Neural progenitor cell (in vitro differentiated cells): ENCODE data around the gene NFASC. TPM values are rescaled to one million over a fixed set of nuclear protein-coding genes. Genes with fewer than 3 reads are reported as not detected.

Experiments used
- DNase-seq: peaks from one replicate; pipeline ENCODE4 v3.0.0-alpha.2; 2016; ENCODE audit warnings: low spot score
- H2AFZ ChIP-seq: fragments of 200-600 bp; sonication (generic); replicated peaks from 2 replicates; pipeline ENCODE4 v1.6.1; 2016; ENCODE audit warnings: antibody characterized with exemption
- H3F3A ChIP-seq: fragments of 200-600 bp; sonication (generic); 2 replicates; pipeline ENCODE4 v1.6.1; 2016; ENCODE audit warnings: antibody characterized with exemption, low read depth
- H3K27ac ChIP-seq: fragments of 200-600 bp; sonication (generic); 2 replicates; pipeline ENCODE4 v1.5.1; 2016; ENCODE audit warnings: mild to moderate bottlenecking
- H3K27me3 ChIP-seq: fragments of 200-600 bp; sonication (generic); 2 replicates; pipeline ENCODE4 v1.6.1; 2016; ENCODE audit warnings: mild to moderate bottlenecking, moderate library complexity
- H3K36me3 ChIP-seq: fragments of 200-600 bp; sonication (generic); 2 replicates; pipeline ENCODE4 v1.5.1; 2016
- H3K4me1 ChIP-seq: fragments of 200-600 bp; sonication (generic); 2 replicates; pipeline ENCODE4 v1.6.1; 2016; ENCODE audit warnings: mixed run types
- H3K4me2 ChIP-seq: fragments of 200-600 bp; sonication (generic); 2 replicates; pipeline ENCODE4 v1.6.1; 2016
- H3K4me3 ChIP-seq: fragments of 200-600 bp; sonication (generic); 2 replicates; pipeline ENCODE4 v1.5.1; 2016
- H3K79me2 ChIP-seq: fragments of 200-600 bp; sonication (generic); 2 replicates; pipeline ENCODE4 v1.6.1; 2016; ENCODE audit warnings: low read depth
- H3K9ac ChIP-seq: fragments of 200-600 bp; sonication (generic); 2 replicates; pipeline ENCODE4 v1.6.1; 2016
- H3K9me3 ChIP-seq: fragments of 200-600 bp; sonication (generic); 2 replicates; pipeline ENCODE4 v1.5.1; 2016; ENCODE audit warnings: low read depth
- H4K20me1 ChIP-seq: fragments of 200-600 bp; sonication (generic); 2 replicates; pipeline ENCODE4 v1.6.1; 2016; ENCODE audit warnings: low read depth
- H3K27ac Mint-ChIP-seq: 3 replicates; pipeline ENCODE4 v1.8.0; 2021; ENCODE audit warnings: mixed read lengths
- H3K27me3 Mint-ChIP-seq: 2 replicates; pipeline ENCODE4 v1.8.0; 2022; ENCODE audit warnings: low read depth, mild to moderate bottlenecking, inconsistent platforms, moderate library complexity, mixed read lengths; ENCODE audit not compliant: insufficient read depth
- H3K36me3 Mint-ChIP-seq: 3 replicates; pipeline ENCODE4 v1.8.0; 2021; ENCODE audit warnings: mixed read lengths
- H3K4me1 Mint-ChIP-seq: 3 replicates; pipeline ENCODE4 v1.8.0; 2021; ENCODE audit warnings: mixed read lengths
- H3K4me3 Mint-ChIP-seq: 3 replicates; pipeline ENCODE4 v1.8.0; 2021; ENCODE audit warnings: mild to moderate bottlenecking, moderate library complexity, mixed read lengths
- H3K9me3 Mint-ChIP-seq: 3 replicates; pipeline ENCODE4 v1.8.0; 2020; ENCODE audit warnings: mixed read lengths
- EZH2 ChIP-seq: fragments of 200-600 bp; sonication (generic); IDR thresholded peaks from 2 replicates; pipeline ENCODE4 v1.6.1; 2017; ENCODE audit warnings: antibody characterized with exemption, mild to moderate bottlenecking, moderate library complexity
- EZH2phosphoT487 ChIP-seq: fragments of 200-600 bp; sonication (generic); IDR thresholded peaks from 2 replicates; pipeline ENCODE4 v1.6.1; 2017; ENCODE audit warnings: antibody characterized with exemption
- total RNA-seq: library from RNA; depleted of rRNA; stranded (reverse); fragments of >200 nt; gene quantifications from 2 replicates; pipeline ENCODE4 v1.2.3, GENCODE V29; 2015; ENCODE audit warnings: low replicate concordance
- TF ChIP-seq, protein P1 (sequence below): fragments of 200-600 bp; sonication (generic); IDR thresholded peaks from 2 replicates; pipeline ENCODE4 v1.5.1; 2017; ENCODE audit warnings: antibody characterized with exemption, mild to moderate bottlenecking

NFASC gene
- total RNA-seq, 1 donor from 2014 or later, result 2.5 TPM

DNA sequence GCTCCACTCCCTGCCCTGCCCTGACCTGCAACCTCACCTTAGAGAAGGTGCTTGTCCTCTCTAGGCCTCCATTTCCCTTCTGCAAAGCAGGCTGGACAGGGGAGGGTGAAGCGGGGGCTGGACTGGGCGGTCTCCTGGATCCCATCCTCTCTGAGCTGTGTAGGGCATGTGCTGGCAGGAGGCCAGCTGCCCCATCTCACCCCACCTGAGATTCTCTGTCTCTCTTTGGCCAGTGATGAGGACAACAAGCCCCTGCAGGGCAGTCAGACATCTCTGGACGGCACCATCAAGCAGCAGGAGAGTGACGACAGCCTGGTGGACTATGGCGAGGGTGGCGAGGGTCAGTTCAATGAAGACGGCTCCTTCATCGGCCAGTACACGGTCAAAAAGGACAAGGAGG lies 145.4 kb downstream of the NFASC start:
- no peak overlapping the region for H3K4me2 ChIP-seq
- peaks cover 38% of the 10 kb centered on the region for H3K4me1 ChIP-seq
- H3K4me3 Mint-ChIP-seq, result no peak overlapping the region
- H3K27me3 Mint-ChIP-seq, result peaks cover 13% of the 10 kb centered on the region
- peaks cover 44% of the 10 kb centered on the region for H3K4me1 Mint-ChIP-seq
- no peaks in the 10 kb centered on the region for H3K36me3 ChIP-seq
- no peaks in the 10 kb centered on the region for H3K36me3 Mint-ChIP-seq
- TF ChIP-seq EZH2phosphoT487 (no peak), EZH2 (no peak)
- TF ChIP-seq, protein P1, sequence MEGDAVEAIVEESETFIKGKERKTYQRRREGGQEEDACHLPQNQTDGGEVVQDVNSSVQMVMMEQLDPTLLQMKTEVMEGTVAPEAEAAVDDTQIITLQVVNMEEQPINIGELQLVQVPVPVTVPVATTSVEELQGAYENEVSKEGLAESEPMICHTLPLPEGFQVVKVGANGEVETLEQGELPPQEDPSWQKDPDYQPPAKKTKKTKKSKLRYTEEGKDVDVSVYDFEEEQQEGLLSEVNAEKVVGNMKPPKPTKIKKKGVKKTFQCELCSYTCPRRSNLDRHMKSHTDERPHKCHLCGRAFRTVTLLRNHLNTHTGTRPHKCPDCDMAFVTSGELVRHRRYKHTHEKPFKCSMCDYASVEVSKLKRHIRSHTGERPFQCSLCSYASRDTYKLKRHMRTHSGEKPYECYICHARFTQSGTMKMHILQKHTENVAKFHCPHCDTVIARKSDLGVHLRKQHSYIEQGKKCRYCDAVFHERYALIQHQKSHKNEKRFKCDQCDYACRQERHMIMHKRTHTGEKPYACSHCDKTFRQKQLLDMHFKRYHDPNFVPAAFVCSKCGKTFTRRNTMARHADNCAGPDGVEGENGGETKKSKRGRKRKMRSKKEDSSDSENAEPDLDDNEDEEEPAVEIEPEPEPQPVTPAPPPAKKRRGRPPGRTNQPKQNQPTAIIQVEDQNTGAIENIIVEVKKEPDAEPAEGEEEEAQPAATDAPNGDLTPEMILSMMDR, result no peak
- H4K20me1 ChIP-seq, result no peaks in the 10 kb centered on the region
- H3K9me3 ChIP-seq, result no peaks in the 10 kb centered on the region
- no peak overlapping the region for H3K9ac ChIP-seq
- H3K27me3 ChIP-seq, result no peaks in the 10 kb centered on the region
- no peak for DNase-seq
- no peak overlapping the region for H2AFZ ChIP-seq
- H3K4me3 ChIP-seq, result no peak overlapping the region
- H3K79me2 ChIP-seq, result no peaks in the 10 kb centered on the region
- H3K27ac ChIP-seq, result no peak overlapping the region
- peaks cover 29% of the 10 kb centered on the region for H3F3A ChIP-seq
- H3K27ac Mint-ChIP-seq, result no peak overlapping the region
- H3K9me3 Mint-ChIP-seq, result no peaks in the 10 kb centered on the region

DNA sequence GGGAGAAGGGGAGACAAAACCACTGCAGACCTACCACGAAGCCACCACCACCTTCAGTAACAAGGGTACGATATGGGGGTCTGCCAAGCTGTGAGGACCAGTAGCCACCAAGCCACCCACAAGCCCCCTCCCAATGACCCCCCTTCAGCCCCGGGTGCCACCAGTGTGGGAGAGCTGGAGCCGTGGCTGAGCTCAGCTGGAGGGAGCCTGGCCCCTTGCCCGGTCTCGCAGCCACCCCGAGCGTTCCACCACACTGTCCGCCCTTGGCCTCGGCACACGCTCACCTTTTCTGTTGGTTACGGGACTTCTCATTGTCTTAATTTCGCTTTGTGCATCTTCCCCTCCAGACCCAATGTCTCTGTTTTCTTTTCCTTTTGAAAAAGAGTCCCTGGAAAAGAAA lies 145.9 kb downstream of the NFASC start:
- no peaks in the 10 kb centered on the region for H3K36me3 Mint-ChIP-seq
- H3K4me3 Mint-ChIP-seq, result no peak overlapping the region
- DNase-seq, result no peak
- no peaks in the 10 kb centered on the region for H3K79me2 ChIP-seq
- H3K27me3 Mint-ChIP-seq, result peaks cover 12% of the 10 kb centered on the region
- H3K9me3 ChIP-seq, result no peaks in the 10 kb centered on the region
- H3K4me2 ChIP-seq, result no peak overlapping the region
- no peak overlapping the region for H2AFZ ChIP-seq
- H3F3A ChIP-seq, result peaks cover 24% of the 10 kb centered on the region
- H3K27ac Mint-ChIP-seq, result no peak overlapping the region
- no peak overlapping the region for H3K27ac ChIP-seq
- TF ChIP-seq EZH2phosphoT487 (no peak), EZH2 (no peak)
- TF ChIP-seq, protein P1, result no peak
- H3K4me1 Mint-ChIP-seq, result peaks cover 38% of the 10 kb centered on the region
- H3K9ac ChIP-seq, result no peak overlapping the region
- H3K4me1 ChIP-seq, result peaks cover 33% of the 10 kb centered on the region
- no peak overlapping the region for H3K4me3 ChIP-seq
- H3K9me3 Mint-ChIP-seq, result no peaks in the 10 kb centered on the region
- no peaks in the 10 kb centered on the region for H4K20me1 ChIP-seq
- H3K36me3 ChIP-seq, result no peaks in the 10 kb centered on the region
- H3K27me3 ChIP-seq, result no peaks in the 10 kb centered on the region

DNA sequence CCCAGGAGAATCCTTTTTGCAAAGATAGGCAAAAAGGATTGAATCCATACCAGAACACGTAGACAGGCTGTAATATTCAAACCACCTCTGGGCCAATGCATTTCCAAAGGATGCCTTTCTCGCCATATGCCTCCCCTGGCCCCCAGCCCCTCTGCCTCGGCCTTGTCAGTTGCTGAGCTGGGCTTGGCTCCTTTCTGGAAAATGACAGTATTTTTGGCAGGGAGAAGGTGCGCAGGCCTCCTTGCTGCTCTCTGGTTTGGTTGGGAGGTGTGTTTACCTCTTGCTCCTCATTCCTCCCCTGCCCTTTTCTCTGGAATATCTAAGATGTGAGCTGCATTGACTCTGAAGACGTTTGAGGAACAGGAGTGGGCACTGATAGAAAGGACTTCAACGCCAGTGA lies 146.3 kb downstream of the NFASC start:
- H3K4me1 ChIP-seq, result peaks cover 33% of the 10 kb centered on the region
- no peak overlapping the region for H2AFZ ChIP-seq
- H3K36me3 ChIP-seq, result no peaks in the 10 kb centered on the region
- H3K4me2 ChIP-seq, result no peak overlapping the region
- DNase-seq, result no peak
- Mint-ChIP-seq H3K27ac (no peak overlapping the region), H3K27me3 (peaks cover 9% of the 10 kb centered on the region), H3K4me1 (peaks cover 34% of the 10 kb centered on the region), H3K9me3 (no peaks in the 10 kb centered on the region), H3K4me3 (no peak overlapping the region), H3K36me3 (no peaks in the 10 kb centered on the region)
- no peaks in the 10 kb centered on the region for H3K9me3 ChIP-seq
- no peak overlapping the region for H3K9ac ChIP-seq
- H4K20me1 ChIP-seq, result no peaks in the 10 kb centered on the region
- H3K79me2 ChIP-seq, result no peaks in the 10 kb centered on the region
- no peaks in the 10 kb centered on the region for H3K27me3 ChIP-seq
- H3K4me3 ChIP-seq, result no peak overlapping the region
- H3K27ac ChIP-seq, result no peak overlapping the region
- TF ChIP-seq EZH2phosphoT487 (no peak), EZH2 (no peak)
- TF ChIP-seq, protein P1, result no peak
- H3F3A ChIP-seq, result peaks cover 22% of the 10 kb centered on the region
